Activated CD4-positive, alpha-beta T cell treated with anti-CD3 and anti-CD28 coated beads for 24 hours (primary cell): ENCODE results near the gene NBR1.
"Not testable (repeated sequence)": the region's sequence is repeated elsewhere in the genome, so short reads cannot be mapped to it uniquely, and the experiment has no call there.

ENCODE experiments used
- DNase-seq, 2 donors: peaks; one replicate each; pipeline ENCODE4 v3.0.0-alpha.2; 2020; ENCODE audit warnings: low read depth in 2 of 2

Gene NBR1

GRCh38 chr17:43212641-43213490, 41.9 kb downstream of the NBR1 start:
- DNase-seq: no peak

GRCh38 chr17:43213545-43213944, 42.5 kb downstream of the NBR1 start:
- no peak for DNase-seq

- no peak for DNase-seq
Observed at GRCh38 chr17:43215341-43215740, 44.3 kb downstream of the NBR1 start.

DNA sequence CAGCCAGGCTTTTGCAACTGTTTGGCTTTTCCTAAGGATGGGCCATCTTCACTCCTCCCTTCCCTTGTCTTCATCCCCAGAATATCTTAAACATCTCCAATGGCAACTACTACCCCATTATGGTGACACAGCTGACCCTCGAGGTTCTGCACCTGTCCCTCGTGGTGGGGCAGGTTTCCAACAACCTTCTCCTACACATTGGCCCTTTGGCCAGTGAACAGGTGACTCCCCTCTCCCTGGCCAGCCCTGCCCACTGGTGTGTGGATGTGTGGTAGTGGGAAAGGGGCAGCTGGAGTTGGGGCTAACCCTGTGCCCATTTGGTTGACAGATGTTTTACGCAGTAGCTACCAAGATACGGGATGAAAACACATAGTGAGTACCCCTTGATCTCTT, 45.4 kb downstream of the NBR1 start:
- no peak for DNase-seq

DNA sequence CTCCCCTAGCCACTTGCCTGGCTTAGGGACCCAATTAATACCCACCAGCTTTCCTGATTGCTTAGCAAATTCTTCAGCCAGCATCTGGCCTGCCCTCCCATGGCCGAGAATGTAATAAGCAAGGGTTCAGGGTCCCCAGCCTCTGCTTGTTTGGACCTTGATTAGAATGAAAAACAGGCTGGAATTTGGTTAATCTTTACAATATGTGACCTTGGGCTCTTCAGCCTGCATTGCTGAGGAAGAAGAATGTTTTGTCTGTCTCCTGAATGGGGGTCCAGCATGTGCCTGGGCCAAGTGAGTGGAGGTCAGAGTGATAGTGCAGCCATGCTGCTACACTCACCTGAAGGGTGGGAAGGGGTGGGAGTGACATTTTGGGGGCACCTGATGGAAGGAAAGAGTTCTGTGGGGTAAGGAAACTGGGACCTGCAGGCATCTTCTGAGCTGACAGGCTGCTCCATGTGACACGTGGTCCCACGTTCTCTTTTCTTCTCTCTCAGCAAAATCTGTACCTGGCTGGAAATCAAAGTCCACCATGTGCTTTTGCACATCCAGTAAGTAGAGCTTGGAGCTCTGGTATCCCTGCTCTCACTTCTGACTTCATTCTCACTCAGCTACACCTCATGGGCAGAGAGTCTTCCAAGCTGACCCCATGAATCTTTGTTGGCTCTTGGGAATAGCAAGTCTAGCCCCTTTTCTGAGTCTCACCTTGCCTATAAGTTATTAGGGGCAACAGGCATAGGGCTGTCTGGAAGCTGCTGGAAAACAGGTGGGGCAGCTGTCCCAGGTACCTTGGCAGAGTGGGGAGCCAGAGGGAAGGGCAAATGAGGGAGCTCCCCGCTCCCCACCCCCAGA, 46.0 kb downstream of the NBR1 start:
- DNase-seq: no peak

DNA sequence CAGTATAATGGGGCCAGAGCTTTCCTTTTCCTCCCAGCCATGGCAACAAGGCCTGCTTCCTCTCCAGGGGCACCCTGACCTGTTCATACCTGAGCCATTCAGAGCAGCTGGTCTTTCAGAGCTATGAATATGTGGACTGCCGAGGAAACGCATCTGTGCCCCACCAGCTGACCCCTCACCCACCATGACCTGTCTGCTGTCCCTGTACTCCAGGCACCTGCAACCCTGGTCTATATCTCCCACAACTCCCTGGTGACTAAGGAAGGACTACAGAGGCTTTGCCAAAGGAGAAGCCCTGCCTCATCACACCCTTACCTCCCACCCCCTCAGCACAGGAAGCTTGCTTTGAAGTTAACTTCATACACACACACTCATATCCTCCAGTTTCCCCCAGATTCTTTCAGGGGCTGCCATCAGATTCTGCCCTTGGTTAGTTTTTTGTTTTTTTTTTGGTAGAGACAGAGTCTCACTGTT, 46.6 kb downstream of the NBR1 start:
- no peak for DNase-seq

- DNase-seq: no peak
Observed at GRCh38 chr17:43219001-43219400, 48.0 kb downstream of the NBR1 start.

DNA sequence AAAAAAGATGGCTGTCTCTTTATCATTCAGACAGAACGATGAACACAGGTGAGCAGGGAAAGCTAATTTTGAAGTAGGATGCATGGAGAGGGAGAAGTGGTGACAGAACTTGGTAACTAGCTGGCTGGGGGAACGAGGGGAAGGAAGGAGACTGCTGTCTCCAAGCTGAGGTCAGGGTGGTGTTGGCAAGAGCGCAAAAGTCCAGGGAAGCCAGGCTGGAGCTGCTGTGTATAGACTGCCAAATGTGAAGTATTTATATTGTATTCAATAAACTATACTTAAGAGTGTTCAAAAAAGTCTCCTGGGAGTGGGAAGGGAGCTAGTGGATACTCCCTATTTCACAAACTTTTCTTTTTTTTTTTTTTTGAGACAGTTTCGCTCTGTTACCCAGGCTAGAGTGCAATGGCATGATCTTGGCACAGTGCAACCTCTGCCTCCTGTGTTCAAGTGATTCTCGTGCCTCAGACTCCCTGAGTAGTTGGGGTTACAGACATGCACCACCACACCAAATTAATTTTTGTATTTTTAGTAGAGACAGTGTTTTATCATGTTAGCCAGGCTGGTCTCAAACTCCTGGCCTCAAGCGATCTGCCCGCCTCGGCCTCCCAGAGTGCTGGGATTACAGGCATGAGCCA, 48.8 kb downstream of the NBR1 start:
- DNase-seq: no peak

GRCh38 chr17:43220511-43221125, 49.6 kb downstream of the NBR1 start:
- no peak for DNase-seq

DNA sequence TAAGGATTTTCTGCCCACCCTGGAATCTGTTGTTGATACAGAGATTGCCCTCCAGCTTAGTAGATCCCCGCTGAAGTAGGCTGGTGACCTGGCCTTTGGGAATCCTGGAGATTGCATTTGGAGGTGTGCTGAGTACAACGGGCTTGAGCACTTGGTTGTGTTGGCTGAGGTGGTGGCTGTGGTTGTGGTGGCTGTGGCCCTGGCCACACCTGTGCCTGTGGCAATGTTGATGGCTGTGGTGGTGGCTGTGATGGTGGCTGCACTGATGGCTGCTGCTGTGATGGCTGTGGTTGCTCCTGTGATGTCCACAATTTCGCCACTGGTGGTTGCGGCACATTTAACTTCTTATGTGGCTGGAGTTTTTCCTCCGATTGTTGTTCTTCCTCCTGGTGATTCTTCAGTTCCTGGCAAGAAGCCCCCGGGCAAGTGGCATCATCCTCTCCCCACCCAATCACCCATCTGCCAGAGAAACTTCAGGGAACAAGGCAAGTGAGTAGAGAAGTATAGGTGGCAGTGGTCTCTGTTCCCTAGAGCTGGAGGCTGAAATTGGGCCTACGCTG, 53.2 kb downstream of the NBR1 start:
- no peak for DNase-seq

DNA sequence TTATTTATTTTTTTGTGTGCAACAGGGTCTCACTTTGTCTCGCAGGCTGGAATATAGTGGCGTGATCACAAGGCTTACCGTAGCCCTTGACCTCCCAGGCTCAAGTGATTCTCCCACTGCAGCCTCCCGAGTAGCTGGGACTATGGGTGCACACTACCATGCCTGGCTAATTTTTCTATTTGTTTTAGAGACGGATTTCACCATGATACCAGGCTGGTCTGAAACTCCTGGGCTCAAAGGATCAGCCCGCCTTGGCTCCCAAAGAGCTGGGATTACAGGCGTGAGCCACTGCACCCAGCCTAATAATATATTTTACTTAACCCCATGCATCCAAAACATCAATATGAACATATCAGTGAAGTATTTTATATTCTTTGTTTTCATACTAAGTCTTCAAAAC, 55.4 kb downstream of the NBR1 start:
- DNase-seq: no peak

- DNase-seq: not testable (repeated sequence)
Observed at GRCh38 chr17:43228020-43228782, 57.2 kb downstream of the NBR1 start, which contains the start of gene CCDC200. Gene CCDC200, minus strand, starts transcription at chr17:43228623. Its CDS starts 69 bp downstream, at chr17:43228554.

GRCh38 chr17:43231205-43232020, 60.4 kb downstream of the NBR1 start:
- not testable (repeated sequence) for DNase-seq

GRCh38 chr17:43232021-43232699, 61.1 kb downstream of the NBR1 start:
- DNase-seq: not testable (repeated sequence)

GRCh38 chr17:43233263-43233662, 62.2 kb downstream of the NBR1 start:
- DNase-seq: not testable (repeated sequence)

DNA sequence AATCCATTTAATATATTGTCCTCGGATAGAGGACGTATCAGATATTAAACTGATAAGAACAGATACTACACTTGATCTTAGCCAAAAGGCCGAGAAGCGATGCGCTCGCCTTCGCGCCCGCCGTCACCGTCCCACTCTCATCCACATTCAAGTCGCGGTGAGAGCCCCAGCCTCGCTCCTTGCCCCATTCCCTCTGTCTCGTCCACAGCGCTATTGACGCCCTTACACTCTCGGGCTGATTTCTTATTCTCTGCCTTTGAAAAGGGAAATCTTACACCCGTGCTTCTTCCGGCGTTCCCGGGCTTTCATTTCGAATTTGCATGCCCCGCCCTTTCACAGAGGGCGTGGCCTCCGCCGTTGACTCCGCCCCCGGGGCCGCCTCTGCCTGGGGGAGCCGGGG, 62.9 kb downstream of the NBR1 start, which contains the start of gene RNU2-1:
TSS of gene RNU2-1 (minus strand) at position 101 of the 400 bp plus-strand sequence.
- not testable (repeated sequence) for DNase-seq

DNA sequence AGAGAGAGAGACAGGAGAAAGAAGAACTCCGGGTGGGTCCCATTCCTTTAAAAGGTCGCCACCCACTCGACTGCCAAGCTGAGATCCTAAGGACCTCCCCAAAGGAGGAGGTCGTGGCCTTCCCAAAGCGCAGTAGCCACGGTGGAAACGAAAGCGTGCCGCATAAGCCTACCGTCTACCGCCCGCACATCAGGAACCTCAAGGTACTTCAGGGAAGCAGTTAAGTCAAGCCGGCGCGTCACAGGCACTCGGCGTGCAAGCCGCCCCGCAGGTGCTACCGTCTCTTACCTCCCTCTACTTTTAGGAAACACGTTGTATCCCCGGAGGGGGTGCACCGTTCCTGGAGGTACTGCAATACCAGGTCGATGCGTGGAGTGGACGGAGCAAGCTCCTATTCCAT, 68.6 kb downstream of the NBR1 start:
- DNase-seq: not testable (repeated sequence)

- not testable (repeated sequence) for DNase-seq
Observed at GRCh38 chr17:43240596-43241352, 69.8 kb downstream of the NBR1 start.
